Stimulated activated CD8-positive, alpha-beta memory T cell treated with anti-CD3 and anti-CD28 coated beads, Interleukin-12 subunit alpha, Interleukin-12 subunit beta, amount 100 ng/mL, for 1 hour (primary cell): ENCODE results near the gene TAS2R41.

Experiments used
- DNase-seq: peaks from one replicate; pipeline ENCODE4 v3.0.0-alpha.2; 2020; ENCODE audit warnings: low read depth

Gene TAS2R41, protein sequence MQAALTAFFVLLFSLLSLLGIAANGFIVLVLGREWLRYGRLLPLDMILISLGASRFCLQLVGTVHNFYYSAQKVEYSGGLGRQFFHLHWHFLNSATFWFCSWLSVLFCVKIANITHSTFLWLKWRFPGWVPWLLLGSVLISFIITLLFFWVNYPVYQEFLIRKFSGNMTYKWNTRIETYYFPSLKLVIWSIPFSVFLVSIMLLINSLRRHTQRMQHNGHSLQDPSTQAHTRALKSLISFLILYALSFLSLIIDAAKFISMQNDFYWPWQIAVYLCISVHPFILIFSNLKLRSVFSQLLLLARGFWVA

DNA sequence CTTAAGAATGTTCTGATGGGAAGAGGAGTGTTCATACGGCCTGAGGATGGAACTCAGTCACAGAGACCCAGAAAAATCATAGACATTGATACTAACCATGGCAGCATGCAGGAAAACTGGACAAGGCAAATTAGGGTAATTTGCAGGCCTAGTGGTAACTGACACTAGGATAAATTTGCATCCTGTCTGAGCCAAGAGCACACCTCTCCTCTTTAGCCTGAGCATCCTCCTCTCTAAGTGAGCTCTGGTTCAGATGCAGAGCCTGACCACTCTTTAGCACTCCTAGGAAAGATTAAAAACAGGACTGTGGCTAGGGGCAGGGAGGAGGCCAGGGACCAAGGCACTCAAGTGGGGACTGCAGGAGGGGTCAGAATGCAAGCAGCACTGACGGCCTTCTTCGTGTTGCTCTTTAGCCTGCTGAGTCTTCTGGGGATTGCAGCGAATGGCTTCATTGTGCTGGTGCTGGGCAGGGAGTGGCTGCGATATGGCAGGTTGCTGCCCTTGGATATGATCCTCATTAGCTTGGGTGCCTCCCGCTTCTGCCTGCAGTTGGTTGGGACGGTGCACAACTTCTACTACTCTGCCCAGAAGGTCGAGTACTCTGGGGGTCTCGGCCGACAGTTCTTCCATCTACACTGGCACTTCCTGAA is at the start of gene TAS2R41:
Gene TAS2R41, plus strand, starts transcription at position 373 of the 650 bp plus-strand sequence. Its CDS starts 0 bp downstream, at position 373.
- no peak for DNase-seq

DNA sequence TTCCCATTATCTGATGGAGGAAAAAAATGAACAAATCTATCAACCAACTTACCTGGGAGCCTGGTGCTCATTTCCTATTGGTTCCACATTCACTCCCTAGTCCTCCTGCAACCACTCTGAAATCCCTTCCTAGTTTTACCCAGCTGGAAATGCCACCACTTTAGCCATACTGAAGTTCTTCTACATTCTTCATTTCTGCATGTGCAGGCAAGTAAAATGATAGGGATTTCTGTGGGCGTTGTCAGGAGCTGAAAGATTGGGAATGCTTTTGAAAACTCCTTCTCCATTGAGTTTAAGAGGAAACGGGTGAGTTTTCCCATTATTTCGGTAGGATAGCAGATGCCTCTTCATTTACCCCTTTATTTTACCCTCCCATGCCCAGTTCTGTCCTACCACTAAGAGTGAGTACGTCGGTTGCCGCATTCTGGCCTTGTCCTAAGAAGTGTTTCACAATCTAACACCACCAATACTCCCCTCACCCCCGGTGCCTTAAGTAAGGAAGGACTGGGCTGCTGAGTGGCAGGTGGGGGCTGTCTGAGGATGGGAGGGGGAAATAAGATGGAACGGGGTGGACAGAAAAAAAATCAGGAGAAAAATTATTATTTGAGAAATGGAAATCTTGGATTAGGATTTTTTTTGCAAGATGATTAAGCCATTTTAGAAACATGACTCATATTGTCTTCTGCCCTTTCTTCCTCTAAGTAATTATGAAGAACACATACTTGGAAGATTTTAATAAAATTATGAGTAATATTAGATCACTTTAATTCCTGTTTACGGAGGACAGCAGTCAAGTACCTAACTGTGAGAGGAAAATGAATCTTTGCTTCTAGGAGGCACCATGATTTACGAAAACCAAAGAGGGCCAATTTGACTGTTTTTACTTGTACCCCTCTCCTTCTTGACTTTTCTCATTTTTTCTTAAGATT is 47.6 kb upstream of the TAS2R41 start:
- DNase-seq, result no peak

DNA sequence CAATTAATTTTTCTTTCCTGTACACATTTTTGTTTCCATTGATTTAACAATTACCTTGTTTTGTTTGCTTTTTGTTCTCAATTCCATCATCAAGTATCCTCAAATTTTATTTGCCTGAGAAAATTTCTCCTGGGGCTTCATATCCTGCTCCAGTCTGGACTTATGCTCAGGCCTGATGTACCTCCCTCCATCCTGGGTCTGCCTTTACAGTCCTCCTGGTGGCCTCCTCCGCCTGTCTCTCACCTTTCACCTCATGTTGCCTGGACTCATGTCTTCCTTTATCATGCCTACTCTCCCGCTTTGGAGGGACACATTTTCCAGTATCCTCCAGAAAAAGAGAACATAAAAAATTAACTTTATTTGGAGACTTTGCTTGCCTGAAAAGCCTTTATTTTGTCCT is 46.6 kb upstream of the TAS2R41 start:
- DNase-seq, result no peak

DNA sequence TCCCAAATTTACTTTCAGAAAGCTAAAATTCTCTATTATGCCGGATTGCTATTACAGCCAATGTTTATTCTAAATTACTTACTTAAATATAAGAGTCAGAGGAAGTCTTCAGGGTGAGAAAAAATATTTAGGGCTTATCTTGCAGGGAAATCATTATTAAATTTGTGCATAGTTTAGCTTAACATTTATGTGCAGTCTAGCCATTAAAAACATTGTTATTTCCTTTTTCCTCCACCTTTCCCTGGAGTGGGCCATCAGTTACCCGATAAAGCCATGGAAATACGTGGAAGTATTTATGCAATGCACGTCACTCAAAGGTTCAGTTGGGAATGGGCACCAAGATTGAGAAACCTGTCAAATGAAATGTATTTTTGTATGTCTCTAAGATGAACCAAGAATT is 43.9 kb upstream of the TAS2R41 start:
- DNase-seq, result no peak

DNA sequence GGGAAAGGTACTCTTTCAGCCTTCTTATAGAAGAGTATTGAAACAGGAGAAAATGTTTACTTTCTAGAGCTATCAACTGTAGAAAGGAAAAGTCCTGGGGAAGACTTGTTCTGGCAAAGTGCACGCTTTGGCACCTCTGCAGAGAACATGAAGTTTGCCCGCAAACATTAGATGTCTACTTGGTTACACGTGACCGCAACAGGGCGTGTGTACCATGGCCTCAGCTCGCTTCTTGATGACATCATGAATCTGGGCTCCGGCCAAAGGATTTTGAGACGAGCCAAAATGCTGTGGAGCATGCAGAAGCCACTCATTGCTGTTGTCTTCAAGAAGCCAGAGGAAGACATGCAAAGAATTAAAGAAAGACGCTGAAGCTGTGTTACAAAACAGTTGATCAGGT is 43.0 kb upstream of the TAS2R41 start:
- DNase-seq, result no peak

DNA sequence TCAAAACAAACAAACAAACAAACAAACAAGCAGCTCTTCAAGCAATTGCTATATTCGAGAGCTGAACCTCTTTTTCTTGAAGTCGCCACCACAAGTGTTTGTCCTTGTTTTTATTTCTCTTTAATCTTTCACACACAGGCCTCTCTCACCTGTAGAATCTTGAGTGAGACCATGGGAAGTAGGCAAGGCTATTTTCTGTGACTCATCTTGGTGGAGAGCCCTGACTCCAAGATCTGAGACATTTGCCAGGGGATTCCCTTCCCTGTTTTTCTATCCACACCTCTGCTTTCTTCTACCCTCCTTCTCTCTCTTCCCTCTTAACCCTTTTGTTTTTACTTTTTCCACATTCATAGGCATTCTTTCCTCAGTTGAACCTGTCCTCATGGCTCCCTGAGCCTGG is 42.4 kb upstream of the TAS2R41 start:
- no peak for DNase-seq

DNA sequence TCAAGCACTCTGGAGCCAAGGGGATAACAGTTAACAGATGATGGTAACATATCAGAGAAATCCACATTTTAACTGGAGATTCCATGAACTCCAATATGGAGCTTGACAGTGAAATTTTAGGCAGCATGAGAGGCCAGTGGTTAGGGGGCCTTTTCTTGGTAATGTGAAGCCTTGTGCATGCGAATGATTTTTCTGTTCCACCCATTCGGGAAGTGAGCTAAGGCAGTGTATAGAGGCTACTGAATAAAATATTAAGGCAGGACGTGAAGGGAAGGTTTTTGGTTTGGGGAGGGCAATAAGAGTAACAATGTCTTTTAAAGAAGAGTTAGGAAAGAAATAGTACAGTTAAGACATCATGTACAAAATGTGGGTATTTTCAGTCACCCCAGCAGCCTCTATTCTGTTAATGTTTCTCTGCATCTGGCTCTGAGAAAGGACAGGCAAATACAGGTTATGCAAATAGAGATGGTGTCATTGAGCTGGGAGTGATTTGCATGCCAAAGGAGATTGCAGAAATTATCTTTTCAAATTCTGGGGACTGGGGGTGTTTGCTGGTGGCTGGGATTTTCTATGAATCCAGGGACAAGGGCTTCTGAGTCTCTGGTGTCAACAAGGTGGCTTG is 41.2 kb upstream of the TAS2R41 start:
- DNase-seq, result no peak

DNA sequence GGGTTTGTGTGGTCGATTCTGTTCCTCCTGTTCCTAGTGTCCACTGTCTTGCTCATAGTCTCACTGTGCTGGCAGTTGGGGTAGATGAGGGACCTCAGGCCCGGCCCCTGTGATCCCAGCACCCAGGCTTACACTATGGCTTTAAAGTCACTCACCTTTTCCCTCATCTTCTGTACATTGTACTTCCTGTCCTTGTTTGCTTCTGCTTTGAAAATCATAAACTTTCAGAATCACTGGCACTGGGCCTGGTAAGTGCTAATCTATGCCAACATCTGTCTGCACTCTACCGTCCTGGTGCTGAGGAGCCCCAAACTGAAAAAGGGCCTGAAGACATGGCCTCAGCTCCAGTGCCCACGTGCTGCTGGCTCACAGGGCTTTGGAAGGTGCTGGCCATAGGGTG is 40.1 kb upstream of the TAS2R41 start:
- DNase-seq, result no peak

DNA sequence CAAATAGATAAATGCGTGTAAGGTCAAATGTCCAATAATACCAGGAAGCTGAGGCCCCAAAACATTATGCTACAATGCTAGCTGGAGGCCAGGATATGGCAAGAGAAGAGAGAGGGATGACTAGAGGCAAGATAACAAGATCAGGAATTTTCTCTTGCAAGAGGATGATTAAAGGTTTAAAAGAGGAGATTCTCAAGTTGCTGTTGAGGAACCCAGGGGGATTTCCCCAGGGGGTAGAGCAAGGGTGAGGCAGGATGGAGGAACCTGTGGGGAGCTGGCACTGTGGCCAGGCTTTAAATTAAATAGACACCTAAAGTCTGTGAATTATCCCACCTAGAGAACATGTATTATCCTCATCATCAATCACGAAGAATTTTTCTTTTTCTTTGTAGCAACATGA is 37.8 kb upstream of the TAS2R41 start:
- DNase-seq, result no peak

DNA sequence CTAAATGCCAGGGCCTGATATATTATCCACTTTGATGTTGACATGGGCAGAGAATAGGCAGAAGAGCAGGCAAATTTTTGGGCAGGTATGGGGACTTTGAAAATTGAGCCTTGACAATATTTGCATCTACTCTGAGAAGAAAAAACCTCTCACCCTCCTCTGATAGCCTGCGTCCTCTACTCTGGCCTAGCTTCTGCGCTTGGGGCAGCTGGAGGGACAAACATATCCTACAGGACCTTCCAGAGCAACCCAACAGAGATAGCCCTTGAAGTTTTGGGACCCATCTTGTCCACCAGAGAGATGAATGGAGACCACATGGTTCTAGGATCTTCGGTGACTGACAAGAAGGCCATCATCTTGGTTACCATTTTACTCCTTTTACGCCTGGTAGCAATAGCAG is 34.5 kb upstream of the TAS2R41 start, which contains the start of gene TAS2R60:
Gene TAS2R60, plus strand, starts transcription at position 301 of the 400 bp plus-strand sequence. Its CDS starts 0 bp downstream, at position 301.
- no peak for DNase-seq

DNA sequence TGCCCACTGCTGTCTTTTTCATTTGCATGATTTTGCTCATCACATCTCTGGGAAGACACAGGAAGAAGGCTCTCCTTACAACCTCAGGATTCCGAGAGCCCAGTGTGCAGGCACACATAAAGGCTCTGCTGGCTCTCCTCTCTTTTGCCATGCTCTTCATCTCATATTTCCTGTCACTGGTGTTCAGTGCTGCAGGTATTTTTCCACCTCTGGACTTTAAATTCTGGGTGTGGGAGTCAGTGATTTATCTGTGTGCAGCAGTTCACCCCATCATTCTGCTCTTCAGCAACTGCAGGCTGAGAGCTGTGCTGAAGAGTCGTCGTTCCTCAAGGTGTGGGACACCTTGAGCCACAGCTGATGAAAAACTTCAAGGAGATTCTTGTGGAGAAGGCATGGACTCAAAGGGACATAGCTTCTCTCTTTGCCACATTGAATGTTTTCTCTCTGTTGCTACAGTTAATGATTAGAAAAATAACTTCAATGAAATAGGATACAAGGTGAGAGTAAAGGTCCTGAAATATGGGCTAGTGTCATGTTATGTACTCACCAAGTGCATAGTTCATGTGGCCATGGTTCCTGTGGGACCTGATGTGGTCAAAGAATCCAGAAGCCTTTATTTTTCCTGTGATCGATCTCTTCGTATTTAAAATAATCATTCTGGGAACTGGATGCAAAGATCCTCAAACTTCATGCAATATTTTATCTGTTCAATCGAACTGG is 33.5 kb upstream of the TAS2R41 start:
- DNase-seq, result no peak

DNA sequence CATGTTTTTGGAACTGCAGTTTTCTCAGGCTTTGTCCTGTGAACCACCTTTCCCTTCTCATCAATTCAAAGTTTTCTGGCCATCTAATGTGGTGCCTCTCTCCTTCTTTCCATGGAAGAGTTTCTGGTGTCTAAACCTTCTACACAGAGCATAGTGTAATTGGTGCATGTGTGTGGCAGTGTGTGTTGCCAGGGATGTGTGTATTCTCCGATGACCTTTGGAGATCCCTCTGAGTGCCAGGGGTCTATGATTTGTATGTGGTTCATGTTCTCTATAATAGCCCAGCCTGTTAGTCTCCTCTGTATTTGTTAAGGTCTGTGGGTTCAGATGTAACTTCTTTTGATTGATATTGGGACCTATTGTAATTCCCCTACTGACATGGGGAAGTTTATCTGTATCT is 32.9 kb upstream of the TAS2R41 start:
- no peak for DNase-seq

DNA sequence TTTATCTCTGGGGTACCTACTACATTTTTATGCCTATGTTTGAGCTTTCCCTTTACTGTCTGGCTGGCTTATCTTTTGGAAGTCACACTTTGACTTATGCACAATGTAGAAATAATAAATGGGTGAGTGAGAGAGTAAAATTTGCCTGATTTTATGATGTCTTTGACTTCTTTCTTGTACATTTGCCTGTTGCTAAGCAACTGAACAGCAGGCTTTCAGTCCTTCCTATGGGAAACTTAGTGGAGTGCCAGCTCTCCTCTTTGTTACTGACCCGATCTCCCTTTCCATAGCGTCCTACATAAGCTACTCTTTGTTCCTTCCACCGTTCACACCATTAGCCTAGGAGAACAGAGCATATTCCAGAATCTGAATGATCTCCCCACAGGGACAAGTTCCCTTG is 30.2 kb upstream of the TAS2R41 start:
- no peak for DNase-seq

DNA sequence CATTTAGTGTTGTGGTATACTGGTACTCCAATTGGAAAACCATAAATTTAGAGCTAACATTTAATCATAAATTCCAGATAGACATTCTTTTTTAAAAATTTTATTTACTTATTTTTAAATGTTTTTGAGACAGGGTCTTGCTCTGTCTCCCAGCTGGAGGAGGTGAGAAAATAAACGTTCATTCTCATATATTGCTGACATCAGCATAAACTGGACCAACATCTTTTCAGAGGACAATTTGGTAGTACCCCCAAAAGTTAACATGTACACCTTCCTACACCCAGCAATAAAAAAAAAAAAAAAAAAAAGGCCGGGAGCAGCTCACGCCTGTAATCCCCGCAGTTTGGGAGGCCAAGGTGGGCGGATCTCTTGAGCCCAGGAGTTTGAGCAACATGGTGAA is 29.2 kb upstream of the TAS2R41 start:
- DNase-seq, result no peak

DNA sequence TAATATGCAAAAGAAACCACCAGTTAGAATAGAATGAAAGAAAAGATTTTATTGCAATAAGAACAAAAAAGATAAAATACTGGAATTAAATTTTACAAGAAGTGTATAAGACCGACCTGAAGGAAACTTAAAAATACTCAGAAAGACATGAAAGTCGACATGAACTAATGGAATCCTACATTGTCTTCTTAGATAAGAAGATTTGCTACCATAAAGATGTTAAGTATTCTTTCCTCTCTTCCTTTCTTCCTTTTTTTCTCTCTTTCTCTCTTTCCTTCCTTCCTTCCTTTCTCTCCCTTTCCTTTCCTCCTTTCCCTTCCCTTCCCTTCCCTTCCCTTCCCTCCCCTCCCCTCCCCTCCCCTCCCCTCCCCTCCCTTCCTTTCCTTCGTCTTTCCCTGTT is 27.9 kb upstream of the TAS2R41 start:
- no peak for DNase-seq

DNA sequence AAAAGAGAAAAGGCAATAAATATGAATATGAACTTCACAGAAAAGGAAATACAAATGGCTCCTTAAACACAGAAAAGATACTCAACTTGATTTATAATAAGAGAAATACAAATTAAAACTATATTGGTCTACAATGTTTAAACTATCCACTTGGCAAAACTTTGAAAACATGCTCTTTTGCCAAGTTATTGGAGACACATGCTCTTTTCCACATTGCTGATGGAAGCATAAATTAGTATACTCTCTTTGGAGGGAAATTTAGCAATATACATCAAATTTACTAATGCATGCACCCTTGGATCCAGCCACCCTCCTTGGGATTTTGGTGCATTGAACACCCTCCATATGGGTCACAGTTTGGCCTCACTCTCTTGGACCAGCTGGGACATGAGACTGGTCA is 26.6 kb upstream of the TAS2R41 start:
- no peak for DNase-seq

DNA sequence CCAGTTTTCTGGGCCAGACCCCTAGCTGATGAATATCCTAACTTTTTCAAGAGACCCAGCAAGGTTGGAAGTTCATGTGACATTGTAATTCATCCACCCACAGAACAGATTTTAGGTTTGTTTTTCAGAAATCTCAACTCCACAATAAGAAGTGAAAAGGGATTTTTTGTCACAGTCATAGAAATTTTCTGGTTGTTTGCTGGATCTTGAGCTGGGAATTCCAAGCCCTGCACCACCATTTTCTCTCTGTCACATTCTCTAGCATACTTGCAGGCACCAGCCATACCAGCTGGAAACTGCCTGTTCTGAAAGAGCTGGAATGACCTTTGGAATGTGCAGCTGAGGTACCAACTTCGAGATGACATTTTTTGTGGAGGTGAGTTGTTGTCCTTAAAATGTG is 25.9 kb upstream of the TAS2R41 start:
- DNase-seq, result no peak

DNA sequence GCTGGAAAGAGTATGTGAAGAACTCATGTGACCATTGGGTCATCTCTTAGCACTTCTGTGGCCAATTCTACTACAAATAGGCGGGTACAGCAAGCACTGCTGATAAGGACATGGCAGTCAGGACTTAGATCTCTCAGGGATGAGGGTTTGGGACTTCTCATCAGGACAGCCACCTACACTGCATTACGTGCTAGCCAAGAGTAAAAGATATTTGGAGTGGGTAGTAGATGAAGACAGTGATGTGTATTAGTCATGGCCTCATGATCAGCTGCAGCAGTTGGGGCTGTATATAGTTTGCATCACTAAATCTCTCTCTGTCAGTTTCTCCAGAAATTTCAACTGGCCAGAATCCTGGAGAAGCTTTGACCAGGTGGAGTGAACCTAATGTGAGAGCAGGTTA is 25.2 kb upstream of the TAS2R41 start:
- DNase-seq, result no peak

DNA sequence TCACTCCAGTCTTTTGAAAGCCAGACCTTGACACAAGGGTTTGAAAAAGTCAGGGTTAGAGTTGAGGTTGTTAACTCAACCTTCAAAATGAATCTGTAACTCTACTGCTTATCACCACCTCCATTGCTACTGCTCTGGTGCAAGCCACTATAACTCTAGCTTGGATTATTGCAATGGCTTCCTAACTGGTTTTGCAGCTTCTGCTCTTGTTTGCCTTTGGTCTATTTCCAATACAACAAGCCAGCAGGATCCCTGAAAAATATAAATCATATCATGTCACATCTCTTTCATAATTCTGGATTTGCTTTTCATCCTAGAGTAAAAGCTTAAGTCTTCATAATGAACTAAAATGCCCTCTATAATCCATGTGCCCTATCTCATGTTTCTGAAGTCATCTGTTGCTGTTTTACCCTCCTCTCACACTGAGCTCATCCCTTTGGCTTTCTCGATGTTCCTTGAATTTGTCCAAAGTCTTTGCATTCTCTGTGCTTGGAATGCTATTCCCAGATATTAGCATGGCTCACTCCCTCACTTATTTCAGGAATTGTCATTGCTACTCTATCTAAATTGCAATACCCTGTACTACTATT is 23.5 kb upstream of the TAS2R41 start:
- no peak for DNase-seq

DNA sequence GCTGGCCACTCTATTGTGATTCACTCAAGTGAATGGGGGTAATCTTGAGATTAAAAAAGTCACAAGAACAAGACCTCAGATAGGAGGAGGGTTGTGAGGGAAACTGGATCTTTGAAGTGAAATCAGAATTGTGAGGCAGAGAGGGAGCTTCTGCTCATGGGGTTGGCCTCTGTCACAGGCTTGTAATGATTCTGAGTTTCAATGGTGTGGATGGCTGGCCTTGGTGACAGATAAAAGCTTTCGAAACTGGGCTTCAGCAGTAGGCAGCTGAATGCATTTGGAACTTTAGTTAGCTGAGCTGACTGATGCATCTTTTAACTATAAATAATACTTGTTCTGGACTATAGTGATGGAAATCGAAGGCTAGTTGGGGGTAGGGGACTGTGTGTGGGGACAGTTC is 22.2 kb upstream of the TAS2R41 start:
- DNase-seq, result no peak

DNA sequence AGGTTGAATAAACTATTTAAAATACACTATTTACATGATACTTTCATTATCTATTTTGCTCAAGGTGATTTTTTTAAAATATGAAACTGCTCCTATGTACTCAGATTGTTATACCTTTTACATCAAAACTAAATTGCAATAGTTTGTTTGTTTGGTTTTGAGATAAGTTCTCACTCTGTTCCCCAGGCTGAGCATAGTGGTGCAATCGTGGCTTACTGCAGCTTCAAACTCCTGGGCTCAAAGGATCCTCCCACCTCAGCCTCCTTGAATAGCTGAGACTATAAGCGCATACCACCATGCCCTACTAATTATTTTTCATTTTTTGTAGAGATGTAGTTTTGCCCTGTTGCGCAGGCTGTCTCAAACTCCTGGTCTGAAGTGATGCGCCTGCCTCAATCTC is 21.7 kb upstream of the TAS2R41 start:
- DNase-seq, result no peak
